PC-9 (cell line): ENCODE measurements around the gene FERMT3. TPM values are rescaled to one million over a fixed set of nuclear protein-coding genes. Genes with fewer than 3 reads are reported as not detected.

Experiments used
- BruUV-seq: library from RNA; stranded (reverse); fragments of 400-500 nt; replicated peaks from 2 replicates; lab custom pipeline; 2021; lab: Mats Ljungman, UMichigan
- CTCF ChIA-PET: fragments of 300-600 bp; sonication (Branson Sonifier 250); formaldehyde crosslinking; loops from one replicate; lab custom pipeline; 2022; ENCODE audit warnings: antibody characterized with exemption; lab: Charles Lee
- POLR2A ChIA-PET: fragments of 300-600 bp; sonication (Branson Sonifier 250); formaldehyde crosslinking; loops from one replicate; lab custom pipeline; 2022; ENCODE audit warnings: antibody characterized with exemption; ENCODE audit not compliant: unreplicated experiment; lab: Charles Lee
- DNase-seq, 2 experiments: peaks; one replicate each; pipeline versions ENCODE4 v3.0.0 to v3.0.0-alpha.2; 2015 to 2022; ENCODE audit warnings: mixed read lengths in 1 of 2
- H2AFZ ChIP-seq: fragments of 200-600 bp; sonication (generic); 2 replicates; pipeline ENCODE4 v1.8.1; 2017; ENCODE audit warnings: antibody characterized with exemption
- H3F3A ChIP-seq: fragments of 200-600 bp; sonication (generic); 2 replicates; pipeline ENCODE4 v1.8.1; 2017; ENCODE audit warnings: antibody characterized with exemption, mild to moderate bottlenecking, low read depth; ENCODE audit not compliant: insufficient read depth
- H3K27ac ChIP-seq: fragments of 200-600 bp; sonication (generic); 2 replicates; pipeline ENCODE4 v1.6.1; 2016; ENCODE audit warnings: mixed run types
- H3K27me3 ChIP-seq: fragments of 200-600 bp; sonication (generic); 2 replicates; pipeline ENCODE4 v1.6.1; 2016; ENCODE audit warnings: low read depth, mixed run types; ENCODE audit not compliant: insufficient read depth
- H3K36me3 ChIP-seq: fragments of 200-600 bp; sonication (generic); 2 replicates; pipeline ENCODE4 v1.6.1; 2016; ENCODE audit warnings: low read depth, mixed run types
- H3K4me1 ChIP-seq: fragments of 200-600 bp; sonication (generic); replicated peaks from 2 replicates; pipeline ENCODE4 v1.6.1; 2016; ENCODE audit warnings: mixed run types; ENCODE audit not compliant: insufficient read depth
- H3K4me2 ChIP-seq: fragments of 200-600 bp; sonication (generic); 2 replicates; pipeline ENCODE4 v1.6.1; 2017; ENCODE audit warnings: mixed run types
- H3K4me3 ChIP-seq: fragments of 200-600 bp; sonication (generic); 2 replicates; pipeline ENCODE4 v1.6.1; 2016; ENCODE audit warnings: mixed run types
- H3K79me2 ChIP-seq: fragments of 200-600 bp; sonication (generic); 2 replicates; pipeline ENCODE4 v1.6.1; 2017; ENCODE audit warnings: low read depth, mixed run types
- H3K9me2 ChIP-seq: fragments of 200-600 bp; sonication (generic); 2 replicates; pipeline ENCODE4 v1.8.1; 2017; ENCODE audit warnings: mild to moderate bottlenecking; ENCODE audit not compliant: insufficient read depth
- H3K9me3 ChIP-seq: fragments of 200-600 bp; sonication (generic); 2 replicates; pipeline ENCODE4 v1.8.1; 2016; ENCODE audit warnings: low read depth; ENCODE audit not compliant: insufficient read depth
- H4K20me1 ChIP-seq: fragments of 200-600 bp; sonication (generic); 2 replicates; pipeline ENCODE4 v1.8.1; 2017; ENCODE audit not compliant: insufficient read depth
- CTCF ChIP-seq: fragments of 200-600 bp; sonication (generic); conservative IDR thresholded peaks from 2 replicates; pipeline ENCODE4 v1.6.1; 2017; ENCODE audit warnings: mixed run types, antibody characterized with exemption, mild to moderate bottlenecking, moderate library complexity
- EZH2 ChIP-seq: fragments of 200-600 bp; sonication (generic); IDR thresholded peaks from 2 replicates; pipeline ENCODE4 v1.8.0; 2017; ENCODE audit warnings: antibody characterized with exemption, low read depth
- intact Hi-C: fragments of 100-400 bp; cut with micrococcal nuclease; formaldehyde crosslinking; loops from one replicate; pipeline ENCODE4 v1.10.0; 2022; ENCODE audit not compliant: unreplicated experiment
- total RNA-seq: library from RNA; stranded (reverse); gene quantifications from 2 replicates; pipeline ENCODE4 v1.2.3, GENCODE V29; 2021

Gene FERMT3
- total RNA-seq, 1 experiment from 2014 or later, result 5.0 TPM

- TF ChIP-seq CTCF, result no peak
- no peak for TF ChIP-seq EZH2
- BruUV-seq, result no TSS peak
- no peak for DNase-seq
- Histone ChIP-seq H3K27me3 (no peaks in the 10 kb centered on the region), H2AFZ (no peak overlapping the region), H3K4me2 (no peak overlapping the region), H4K20me1 (peaks cover 34% of the 10 kb centered on the region), H3K9me2 (no peaks in the 10 kb centered on the region), H3F3A (peaks cover 89% of the 10 kb centered on the region), H3K36me3 (peaks cover 21% of the 10 kb centered on the region), H3K9me3 (no peaks in the 10 kb centered on the region), H3K4me1 (0 out of 2 replicates have a peak, but pooled peaks cover 4% of the 10 kb centered on the region), H3K4me3 (no peak overlapping the region), H3K79me2 (no peaks in the 10 kb centered on the region), H3K27ac (no peak overlapping the region)
- ChIA-PET CTCF (interaction anchor here (0.6 to 1.2 kb wide), 4 partner anchors 13 to 161 kb away, joined by 3 to 11 read pairs (median 4); no protein-coding TSS in a partner anchor), POLR2A (no interaction called here)
- intact Hi-C loops, result loop anchor here (1.0 kb wide), 5 partner anchors 49 to 450 kb away; no protein-coding TSS in a partner anchor
Observed at GRCh38 chr11:64203421-64204079, 3.0 kb upstream of the FERMT3 start.

- TSS peak; percentile 50 for BruUV-seq
- no peak for DNase-seq
Observed at GRCh38 chr11:64204080-64204440, 2.5 kb upstream of the FERMT3 start.

More at GRCh38 chr11:64204080-64204440, 2.5 kb upstream of the FERMT3 start:
- no peak overlapping the region for H2AFZ ChIP-seq
- no peak for TF ChIP-seq CTCF
- no peak for TF ChIP-seq EZH2
- intact Hi-C loops, result loop anchor here (1.0 kb wide), 5 partner anchors 48 to 449 kb away; no protein-coding TSS in a partner anchor
- no peak overlapping the region for H3K27ac ChIP-seq
- H3K79me2 ChIP-seq, result no peaks in the 10 kb centered on the region
- H3K4me3 ChIP-seq, result no peak overlapping the region
- H3K9me2 ChIP-seq, result no peaks in the 10 kb centered on the region
- 0 out of 2 replicates have a peak, but pooled peaks cover 4% of the 10 kb centered on the region for H3K4me1 ChIP-seq
- peaks cover 86% of the 10 kb centered on the region for H3F3A ChIP-seq
- no peak overlapping the region for H3K4me2 ChIP-seq
- H4K20me1 ChIP-seq, result peaks cover 29% of the 10 kb centered on the region
- ChIA-PET POLR2A (interaction anchor here (0.7 kb wide), 3 partner anchors 67 to 1092 kb away, joined by 7 to 10 read pairs (median 9); no protein-coding TSS in a partner anchor), CTCF (interaction anchor here (0.6 to 1.9 kb wide), 15 partner anchors 9 to 160 kb away, joined by 3 to 23 read pairs (median 4); partner anchors contain the start of genes NUDT22, PRDX5 and TRPT1)
- no peaks in the 10 kb centered on the region for H3K9me3 ChIP-seq
- no peaks in the 10 kb centered on the region for H3K27me3 ChIP-seq
- peaks cover 16% of the 10 kb centered on the region; the same call in 1 of the 2 replicates for H3K36me3 ChIP-seq
